ENCODE measurements around the gene SRP72. TPM values are rescaled to one million over a fixed set of nuclear protein-coding genes. Genes with fewer than 3 reads are reported as not detected.

The SRP72 gene
- total RNA-seq, 1 experiment from 2014 or later: 138 TPM

- no peak for DNase-seq (ENCODE audit: low spot score)
- Mint-ChIP-seq H3K4me1 (peaks cover 35% of the 10 kb centered on the region), H3K27me3 (ENCODE audit: low read depth) (no peaks in the 10 kb centered on the region; the same call in 1 of the 2 replicates), H3K4me3 (peak overlapping the region; percentile 58), H3K36me3 (peaks cover 39% of the 10 kb centered on the region), H3K27ac (no peak overlapping the region), H3K9me3 (no peaks in the 10 kb centered on the region)
- TF ChIP-seq CBFB (CRISPR knock-in tag; IDR thresholded peaks at IDR 0.05; ENCODE audit: low read depth) (no peak), IRF1 (CRISPR knock-in tag; IDR thresholded peaks at IDR 0.05) (no peak), ZNF317 (CRISPR knock-in tag; IDR thresholded peaks at IDR 0.05; ENCODE audit: borderline replicate concordance, low read depth) (no peak), HMGXB4 (CRISPR knock-in tag; IDR thresholded peaks at IDR 0.05) (no peak), STAT6 (CRISPR knock-in tag; conservative IDR thresholded peaks at IDR 0.05; ENCODE audit: low read depth) (no peak), NFATC4 (CRISPR knock-in tag; IDR thresholded peaks at IDR 0.05) (no peak), ZBTB43 (CRISPR knock-in tag; IDR thresholded peaks at IDR 0.05) (no peak), CTCF (IDR thresholded peaks at IDR 0.05) (no peak), ZBTB21 (CRISPR knock-in tag; IDR thresholded peaks at IDR 0.05; ENCODE audit: borderline replicate concordance) (no peak), MAX (CRISPR knock-in tag; IDR thresholded peaks at IDR 0.05) (no peak), ZMAT4 (CRISPR knock-in tag; IDR thresholded peaks at IDR 0.05) (no peak), MYBL2 (CRISPR knock-in tag; IDR thresholded peaks at IDR 0.05) (no peak), ESRRA (CRISPR knock-in tag; IDR thresholded peaks at IDR 0.05; ENCODE audit: borderline replicate concordance) (no peak), IRF2 (CRISPR knock-in tag; IDR thresholded peaks at IDR 0.05; ENCODE audit: borderline replicate concordance, low read depth) (no peak), PREB (CRISPR knock-in tag; IDR thresholded peaks at IDR 0.05; ENCODE audit: borderline replicate concordance) (no peak), ZNF425 (CRISPR knock-in tag; conservative IDR thresholded peaks at IDR 0.05) (no peak), ETV6 (CRISPR knock-in tag; IDR thresholded peaks at IDR 0.05) (no peak)
- ChIA-PET CTCF (no interaction called here), POLR2A (interaction anchor here (0.6 to 1.7 kb wide), 2 partner anchors 28 to 34 kb away, joined by 5 read pairs; no protein-coding TSS in a partner anchor)
- no peak for ATAC-seq
Observed at GRCh38 chr4:56438766-56439165, 28.7 kb upstream of the SRP72 start.

Data from WTC11 (cell line).